DND-41 (cell line): Measurements from ENCODE around the gene GZF1.

Experiments used
- ATAC-seq: fragments of 200-7000 bp; cut with Tn5 transposase; 3 replicates; pipeline ENCODE4 v1.9.1; 2021; ENCODE audit warnings: low read depth; ENCODE audit not compliant: insufficient read depth
- DNase-seq: peaks from one replicate; pipeline ENCODE4 v3.0.0-alpha.2; 2020
- H2AFZ ChIP-seq: 2 replicates; pipeline ENCODE4 v1.6.0; 2012; ENCODE audit warnings: low read depth, low read length
- H3K27ac ChIP-seq: 2 replicates; pipeline ENCODE4 v1.5.1; 2012; ENCODE audit warnings: low read length, inconsistent platforms
- H3K27me3 ChIP-seq: fragments of 200-600 bp; sonication (generic); 2 replicates; pipeline ENCODE4 v1.6.0; 2012; ENCODE audit warnings: low read length, mild to moderate bottlenecking, inconsistent platforms; ENCODE audit not compliant: insufficient read depth, poor library complexity
- H3K36me3 ChIP-seq: 2 replicates; pipeline ENCODE4 v1.5.1; 2012; ENCODE audit warnings: low read length, inconsistent platforms; ENCODE audit not compliant: insufficient read depth
- H3K4me1 ChIP-seq: 2 replicates; pipeline ENCODE4 v1.5.1; 2012; ENCODE audit warnings: mild to moderate bottlenecking, low read length; ENCODE audit not compliant: insufficient read depth
- H3K4me2 ChIP-seq: 2 replicates; pipeline ENCODE4 v1.6.0; 2012; ENCODE audit warnings: mild to moderate bottlenecking, moderate library complexity, low read length, inconsistent platforms; ENCODE audit not compliant: insufficient read depth
- H3K4me3 ChIP-seq, 2 experiments: fragments of 200-600 bp in 1 of 2; shearing (Covaris generic) in 1 of 2; 2 replicates each; pipeline ENCODE4 v1.5.1; 2012 to 2016; ENCODE audit warnings: inconsistent platforms in 2 of 2, low read length in 2 of 2, mild to moderate bottlenecking in 2 of 2, low read depth in 1 of 2, moderate library complexity in 1 of 2
- H3K79me2 ChIP-seq: 2 replicates; pipeline ENCODE4 v1.6.0; 2012; ENCODE audit warnings: low read length, inconsistent platforms; ENCODE audit not compliant: insufficient read depth
- H3K9ac ChIP-seq: 2 replicates; pipeline ENCODE4 v1.6.0; 2012; ENCODE audit warnings: low read depth, mild to moderate bottlenecking, inconsistent platforms, low read length, moderate library complexity
- H3K9me3 ChIP-seq: 2 replicates; pipeline ENCODE4 v1.5.1; 2012; ENCODE audit warnings: low read length, moderate library complexity, mild to moderate bottlenecking, inconsistent platforms; ENCODE audit not compliant: insufficient read depth, severe bottlenecking
- H4K20me1 ChIP-seq: 2 replicates; pipeline ENCODE4 v1.6.0; 2012; ENCODE audit warnings: low read length; ENCODE audit not compliant: insufficient read depth
- CTCF ChIP-seq: IDR thresholded peaks from 2 replicates; pipeline ENCODE4 v1.5.1; 2012; ENCODE audit warnings: borderline replicate concordance, low read length, moderate library complexity, mild to moderate bottlenecking; ENCODE audit not compliant: poor library complexity, severe bottlenecking; ENCODE audit errors: extremely low read depth
- EZH2 ChIP-seq: IDR thresholded peaks from 3 replicates; pipeline ENCODE4 v1.6.1; 2012; ENCODE audit warnings: borderline replicate concordance, low read depth, mild to moderate bottlenecking, moderate library complexity, low read length, inconsistent platforms; ENCODE audit not compliant: severe bottlenecking

GZF1 gene

GRCh38 chr20:23350196-23350903, 11.6 kb upstream of the GZF1 start, which contains the start of gene NXT1:
NXT1 (plus strand) TSS chr20:23350791; CDS start chr20:23354042, 3,251 bp downstream.
- no peak for TF ChIP-seq CTCF
- TF ChIP-seq EZH2, result no peak
- DNase-seq (peak; percentile 98), ATAC-seq (peak; percentile 83)
- H3K4me3 ChIP-seq, result peak within 1 kb of the TSS; percentile 71 to 78
- H4K20me1 ChIP-seq, result peaks cover 43% of the 10 kb centered on the region
- H2AFZ ChIP-seq, result peak within 1 kb of the TSS; percentile 79
- peaks cover 32% of the 10 kb centered on the region for H3K36me3 ChIP-seq
- H3K79me2 ChIP-seq, result peaks cover 52% of the 10 kb centered on the region
- peak within 1 kb of the TSS; percentile 92 for H3K27ac ChIP-seq
- H3K27me3 ChIP-seq, result no peaks in the 10 kb centered on the region
- H3K4me2 ChIP-seq, result peak within 1 kb of the TSS; percentile 87
- peaks cover 50% of the 10 kb centered on the region for H3K4me1 ChIP-seq
- H3K9ac ChIP-seq, result peak within 1 kb of the TSS; percentile 86
- no peaks in the 10 kb centered on the region for H3K9me3 ChIP-seq

- peak overlapping the region; percentile 86 for H3K9ac ChIP-seq
- peak; percentile 69 for DNase-seq
Observed at GRCh38 chr20:23350904-23351838, 10.8 kb upstream of the GZF1 start.

GRCh38 chr20:23356203-23356602, 5.8 kb upstream of the GZF1 start:
- H3K4me2 ChIP-seq, result peak overlapping the region; percentile 21; the same call in 1 of the 2 replicates
- peaks cover 54% of the 10 kb centered on the region for H3K79me2 ChIP-seq
- peaks cover 47% of the 10 kb centered on the region for H4K20me1 ChIP-seq

More at GRCh38 chr20:23350904-23351838, 10.8 kb upstream of the GZF1 start:
- no peak for TF ChIP-seq EZH2
- no peak for TF ChIP-seq CTCF
- peak overlapping the region; percentile 79 for H2AFZ ChIP-seq
- peak overlapping the region; percentile 76 for H3K27ac ChIP-seq
- H3K27me3 ChIP-seq, result no peaks in the 10 kb centered on the region
- peaks cover 58% of the 10 kb centered on the region for H3K4me1 ChIP-seq
- H3K4me3 ChIP-seq, result peak overlapping the region; percentile 71 to 78
- peaks cover 57% of the 10 kb centered on the region for H3K79me2 ChIP-seq
- ATAC-seq, result peak; percentile 8; the same call in 2 of the 3 replicates
- H4K20me1 ChIP-seq, result peaks cover 50% of the 10 kb centered on the region
- H3K36me3 ChIP-seq, result peaks cover 40% of the 10 kb centered on the region
- no peaks in the 10 kb centered on the region for H3K9me3 ChIP-seq
- H3K4me2 ChIP-seq, result peak overlapping the region; percentile 87

More at GRCh38 chr20:23356203-23356602, 5.8 kb upstream of the GZF1 start:
- H3K36me3 ChIP-seq, result peaks cover 42% of the 10 kb centered on the region
- no peak overlapping the region for H3K27ac ChIP-seq
- no peak overlapping the region for H2AFZ ChIP-seq
- no peak for TF ChIP-seq EZH2
- TF ChIP-seq CTCF, result no peak
- H3K4me3 ChIP-seq, result no peak overlapping the region
- no peaks in the 10 kb centered on the region for H3K9me3 ChIP-seq
- no peaks in the 10 kb centered on the region for H3K27me3 ChIP-seq
- peaks cover 83% of the 10 kb centered on the region for H3K4me1 ChIP-seq
- no peak for DNase-seq
- no peak for ATAC-seq
- H3K9ac ChIP-seq, result no peak overlapping the region
